ENCODE data around the gene GIT1. TPM values are rescaled to one million over a fixed set of nuclear protein-coding genes. Genes with fewer than 3 reads are reported as not detected.
A peak's percentile ranks its signal among the peaks of the same experiment; 100 is the strongest.

The GIT1 gene
- total RNA-seq, 1 donor from 2014 or later = 64.8 TPM

DNA sequence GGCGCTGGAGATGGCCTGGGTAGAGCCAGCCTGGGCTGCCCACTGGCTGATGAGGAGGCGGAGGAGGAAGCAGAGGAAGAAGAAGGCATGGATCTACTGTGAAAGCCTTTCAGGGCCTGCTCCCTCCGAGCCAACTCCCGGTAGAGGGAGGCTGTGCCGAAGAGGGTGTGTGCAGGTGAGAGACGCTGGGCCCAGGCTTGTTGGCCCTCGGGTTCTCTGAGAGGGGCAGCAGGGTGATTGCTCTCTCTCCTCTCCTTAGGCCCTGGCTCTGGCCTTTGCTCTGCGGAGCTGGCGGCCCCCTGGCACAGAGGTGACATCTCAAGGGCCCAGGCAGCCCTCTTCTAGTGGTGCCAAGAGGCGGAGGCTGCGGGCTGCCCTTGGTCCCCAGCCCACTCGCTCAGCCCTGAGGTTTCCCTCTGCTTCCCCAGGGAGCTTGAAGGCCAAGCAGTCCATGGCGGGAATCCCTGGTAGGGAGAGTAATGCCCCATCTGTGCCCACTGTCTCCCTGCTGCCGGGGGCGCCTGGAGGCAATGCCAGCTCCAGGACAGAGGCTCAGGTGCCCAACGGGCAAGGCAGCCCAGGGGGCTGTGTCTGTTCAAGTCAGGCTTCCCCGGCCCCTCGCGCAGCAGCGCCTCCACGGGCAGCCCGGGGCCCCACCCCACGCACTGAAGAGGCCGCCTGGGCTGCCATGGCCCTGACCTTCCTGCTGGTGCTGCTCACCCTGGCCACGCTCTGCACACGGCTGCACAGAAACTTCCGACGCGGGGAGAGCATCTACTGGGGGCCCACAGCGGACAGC is 17.4 kb downstream of the GIT1 start:
- DNase-seq (peak; percentile 63), ATAC-seq (no peak)
- intact Hi-C loops (cut with DNase I) = no loop called here
- Histone ChIP-seq H3K9me3 (no peaks in the 10 kb centered on the region), H3K27ac (no peak overlapping the region), H3K4me3 (peak overlapping the region; percentile 25), H3K27me3 (no peaks in the 10 kb centered on the region), H3K4me1 (peaks cover 13% of the 10 kb centered on the region), H3K36me3 (peaks cover 31% of the 10 kb centered on the region)
- TF ChIP-seq, protein P1, sequence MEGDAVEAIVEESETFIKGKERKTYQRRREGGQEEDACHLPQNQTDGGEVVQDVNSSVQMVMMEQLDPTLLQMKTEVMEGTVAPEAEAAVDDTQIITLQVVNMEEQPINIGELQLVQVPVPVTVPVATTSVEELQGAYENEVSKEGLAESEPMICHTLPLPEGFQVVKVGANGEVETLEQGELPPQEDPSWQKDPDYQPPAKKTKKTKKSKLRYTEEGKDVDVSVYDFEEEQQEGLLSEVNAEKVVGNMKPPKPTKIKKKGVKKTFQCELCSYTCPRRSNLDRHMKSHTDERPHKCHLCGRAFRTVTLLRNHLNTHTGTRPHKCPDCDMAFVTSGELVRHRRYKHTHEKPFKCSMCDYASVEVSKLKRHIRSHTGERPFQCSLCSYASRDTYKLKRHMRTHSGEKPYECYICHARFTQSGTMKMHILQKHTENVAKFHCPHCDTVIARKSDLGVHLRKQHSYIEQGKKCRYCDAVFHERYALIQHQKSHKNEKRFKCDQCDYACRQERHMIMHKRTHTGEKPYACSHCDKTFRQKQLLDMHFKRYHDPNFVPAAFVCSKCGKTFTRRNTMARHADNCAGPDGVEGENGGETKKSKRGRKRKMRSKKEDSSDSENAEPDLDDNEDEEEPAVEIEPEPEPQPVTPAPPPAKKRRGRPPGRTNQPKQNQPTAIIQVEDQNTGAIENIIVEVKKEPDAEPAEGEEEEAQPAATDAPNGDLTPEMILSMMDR (IDR thresholded peaks at IDR 0.05) = no peak

- Histone ChIP-seq H3K27me3 (no peaks in the 10 kb centered on the region), H3K27ac (no peak overlapping the region), H3K4me3 (no peak overlapping the region), H3K4me1 (peaks cover 14% of the 10 kb centered on the region), H3K36me3 (peaks cover 25% of the 10 kb centered on the region), H3K9me3 (no peaks in the 10 kb centered on the region)
- intact Hi-C loops (cut with DNase I) = no loop called here
- TF ChIP-seq, protein P1 (IDR thresholded peaks at IDR 0.05) = no peak
- ATAC-seq (no peak), DNase-seq (peak; percentile 29)
These were observed 18.0 kb downstream of the GIT1 start for GRCh38 chr17:29571486-29571882.

DNA sequence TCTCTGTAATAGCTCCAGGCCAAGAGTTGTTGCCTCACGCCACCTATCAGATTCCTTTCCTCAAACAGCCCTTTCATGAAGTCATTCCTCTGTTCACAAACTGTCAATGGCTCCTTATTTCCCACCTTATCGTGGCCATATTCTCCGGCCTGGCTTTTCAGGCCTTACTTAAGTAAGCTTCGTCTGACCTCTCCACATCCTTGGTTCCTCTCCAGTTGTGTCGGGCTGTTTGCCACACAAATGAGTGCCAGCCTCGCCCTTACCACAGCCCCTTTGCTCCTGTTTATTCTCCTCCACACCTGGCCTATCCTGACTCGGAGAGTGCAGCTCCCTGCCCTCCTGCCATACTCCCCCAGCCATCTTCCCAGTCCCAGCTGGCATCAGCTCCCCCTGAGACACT is 18.9 kb downstream of the GIT1 start:
- Histone ChIP-seq H3K27ac (no peak overlapping the region), H3K4me3 (no peak overlapping the region), H3K36me3 (peaks cover 16% of the 10 kb centered on the region), H3K27me3 (no peaks in the 10 kb centered on the region), H3K9me3 (no peaks in the 10 kb centered on the region), H3K4me1 (peaks cover 24% of the 10 kb centered on the region)
- intact Hi-C loops (cut with DNase I) = no loop called here
- TF ChIP-seq, protein P1 (IDR thresholded peaks at IDR 0.05) = no peak
- peak; percentile 52 for DNase-seq
- ATAC-seq = no peak

- intact Hi-C loops (cut with DNase I) = no loop called here
These were observed 20.1 kb downstream of the GIT1 start for GRCh38 chr17:29569245-29569950.

DNA sequence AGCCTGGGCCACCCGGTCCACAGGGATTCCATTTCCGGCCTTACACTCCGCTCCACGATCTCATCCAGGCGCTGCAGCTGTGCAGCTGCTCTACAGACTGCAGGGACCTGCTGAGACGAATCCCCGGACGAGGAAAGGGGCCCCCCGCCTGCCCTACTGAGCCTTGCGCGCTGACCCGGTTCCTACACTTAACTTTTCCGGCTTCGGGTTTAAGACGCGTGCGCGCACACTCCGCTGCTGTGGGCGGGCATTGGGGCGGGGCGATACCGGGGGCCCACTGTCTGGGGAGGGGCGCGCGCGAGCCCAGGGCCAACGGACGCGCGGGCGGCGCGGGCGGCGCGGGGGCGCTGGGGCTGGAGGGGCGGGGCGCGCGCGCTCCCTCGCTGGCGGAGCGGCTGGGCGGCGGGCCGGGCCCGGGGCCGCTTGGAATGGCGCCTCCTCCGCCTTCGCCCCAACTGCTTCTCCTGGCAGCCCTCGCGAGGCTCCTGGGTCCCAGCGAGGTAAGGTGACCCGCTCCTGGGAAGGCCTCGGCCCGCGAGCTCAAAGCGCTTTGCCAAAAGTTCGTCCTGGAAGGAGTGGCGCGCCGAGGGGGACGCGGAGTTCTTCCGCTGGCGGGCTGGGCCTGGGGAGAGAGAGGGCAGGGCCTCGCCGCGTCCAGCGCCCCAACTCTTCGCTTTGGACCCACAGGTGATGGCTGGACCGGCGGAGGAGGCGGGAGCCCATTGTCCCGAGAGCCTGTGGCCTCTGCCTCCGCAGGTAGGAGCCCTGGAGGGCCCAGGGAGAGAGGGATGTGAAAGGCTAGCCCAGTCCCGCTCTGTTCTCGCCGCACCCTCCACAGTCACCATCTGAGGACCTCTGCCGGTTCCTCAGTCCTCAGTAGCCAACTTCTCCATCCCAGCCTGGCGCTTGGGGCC is 20.9 kb downstream of the GIT1 start, which contains the start of gene TP53I13:
TSS of gene TP53I13 (plus strand) at position 371 of the 914 bp plus-strand sequence. CDS start at position 429, 58 bp downstream.
- ATAC-seq = peak; percentile 73

More at GRCh38 chr17:29569245-29569950, 20.1 kb downstream of the GIT1 start:
- TF ChIP-seq, protein P1 (IDR thresholded peaks at IDR 0.05) = no peak
- Histone ChIP-seq H3K4me3 (peak overlapping the region; percentile 76), H3K27me3 (no peaks in the 10 kb centered on the region), H3K36me3 (peaks cover 5% of the 10 kb centered on the region), H3K4me1 (peaks cover 34% of the 10 kb centered on the region), H3K9me3 (no peaks in the 10 kb centered on the region), H3K27ac (peak overlapping the region; percentile 87)
- ATAC-seq = no peak
- DNase-seq = peak; percentile 54

More for the DNA sequence above, 20.9 kb downstream of the GIT1 start, which contains the start of gene TP53I13:
- DNase-seq = peak; percentile 94
- H3K27me3 ChIP-seq = no peaks in the 10 kb centered on the region
- H3K4me1 ChIP-seq = peaks cover 39% of the 10 kb centered on the region
- TF ChIP-seq, protein P1 (IDR thresholded peaks at IDR 0.05) = no peak
- H3K36me3 ChIP-seq = no peaks in the 10 kb centered on the region
- peak within 1 kb of the TSS; percentile 87 for H3K27ac ChIP-seq
- H3K4me3 ChIP-seq = peak within 1 kb of the TSS; percentile 76
- H3K9me3 ChIP-seq = no peaks in the 10 kb centered on the region
- intact Hi-C loops (cut with DNase I) = no loop called here

All from upper lobe of right lung (tissue), 1 donor.